HepG2 (cell line): Measurements from ENCODE around the gene VAC14. TPM values are rescaled to one million over a fixed set of nuclear protein-coding genes. Genes with fewer than 3 reads are reported as not detected.

Experiments used
- BORCS8-MEF2B ChIP-seq: sonication (generic); formaldehyde crosslinking; IDR thresholded peaks from 2 replicates; pipeline ENCODE4 v1.8.0; 2022; ENCODE audit warnings: mild to moderate bottlenecking, missing genetic modification reagents
- GZF1 ChIP-seq: sonication (generic); formaldehyde crosslinking; IDR thresholded peaks from 2 replicates; pipeline ENCODE4 v1.5.1; 2020; ENCODE audit warnings: mild to moderate bottlenecking, missing genetic modification reagents
- MED13 ChIP-seq: sonication (generic); formaldehyde crosslinking; IDR thresholded peaks from 2 replicates; pipeline ENCODE4 v1.5.0; 2020; ENCODE audit warnings: missing genetic modification reagents
- MYC ChIP-seq: sonication (generic); formaldehyde crosslinking; IDR thresholded peaks from 2 replicates; pipeline ENCODE4 v1.9.0; 2021; ENCODE audit warnings: missing genetic modification reagents, borderline replicate concordance
- MYNN ChIP-seq: sonication (generic); formaldehyde crosslinking; IDR thresholded peaks from 2 replicates; pipeline ENCODE4 v1.4.0; 2020; ENCODE audit warnings: mild to moderate bottlenecking, low read depth, missing genetic modification reagents
- NFIB ChIP-seq: sonication (generic); formaldehyde crosslinking; IDR thresholded peaks from 2 replicates; pipeline ENCODE4 v1.9.0; 2021; ENCODE audit warnings: missing genetic modification reagents, mild to moderate bottlenecking, borderline replicate concordance
- POLR2AphosphoS2 ChIP-seq: IDR thresholded peaks from 2 replicates; pipeline ENCODE4 v1.6.1; 2011; ENCODE audit warnings: low read depth, low read length, improper control_type of control experiment
- RBFOX2 ChIP-seq: fragments of 200-400 bp; formaldehyde crosslinking; IDR thresholded peaks from 2 replicates; pipeline ENCODE4 v1.6.1; 2017; ENCODE audit warnings: low read depth, mild to moderate bottlenecking, low read length
- SRSF9 ChIP-seq: fragments of 200-400 bp; formaldehyde crosslinking; IDR thresholded peaks from 2 replicates; pipeline ENCODE4 v1.6.1; 2018; ENCODE audit warnings: borderline replicate concordance, mild to moderate bottlenecking, low read depth, low read length; ENCODE audit not compliant: insufficient read depth, poor library complexity, severe bottlenecking
- SRY ChIP-seq: sonication (generic); formaldehyde crosslinking; IDR thresholded peaks from 2 replicates; pipeline ENCODE4 v1.8.0; 2022; ENCODE audit warnings: mild to moderate bottlenecking, missing genetic modification reagents
- THYN1 ChIP-seq: sonication (generic); formaldehyde crosslinking; IDR thresholded peaks from 2 replicates; pipeline ENCODE4 v1.8.1; 2023; ENCODE audit warnings: low read depth, mild to moderate bottlenecking, moderate library complexity, missing genetic modification reagents, borderline replicate concordance
- ZFAT ChIP-seq: sonication (generic); formaldehyde crosslinking; conservative IDR thresholded peaks from 2 replicates; pipeline ENCODE4 v1.8.1; 2023; ENCODE audit warnings: missing genetic modification reagents, inconsistent platforms
- ZNF30 ChIP-seq: sonication (generic); formaldehyde crosslinking; IDR thresholded peaks from 2 replicates; pipeline ENCODE4 v1.5.0; 2020; ENCODE audit warnings: mild to moderate bottlenecking, missing genetic modification reagents
- ZNF557 ChIP-seq: sonication (generic); formaldehyde crosslinking; IDR thresholded peaks from 2 replicates; pipeline ENCODE4 v1.4.0; 2020; ENCODE audit warnings: missing genetic modification reagents
- ZNF781 ChIP-seq: sonication (generic); formaldehyde crosslinking; IDR thresholded peaks from 2 replicates; pipeline ENCODE4 v1.5.1; 2020; ENCODE audit warnings: borderline replicate concordance, mild to moderate bottlenecking, missing genetic modification reagents; ENCODE audit errors: not compliant biosample characterization
- polyA plus RNA-seq, 8 experiments: library from polyadenylated mRNA; depleted of rRNA in 3 of 8; stranded (reverse) in 7 of 8; unstranded in 1 of 8; fragments of >200 nt; fragmentation: Illumina TruSeq in 4 of 8; extraction: Trizol in 4 of 8; gene quantifications; 2 replicates each; pipeline versions ENCODE4 v1.2.1 to v1.2.3, GENCODE V29; 2011 to 2016; ENCODE audit warnings: low read depth in 4 of 8, missing spikeins in 1 of 8, mixed read lengths in 1 of 8; ENCODE audit not compliant: insufficient read depth in 1 of 8
- total RNA-seq, 5 experiments: library from RNA; depleted of rRNA; stranded (reverse); fragments of >200 nt; fragmentation: Illumina TruSeq; extraction: Trizol; gene quantifications; 2 replicates each; pipeline ENCODE4 v1.2.3, GENCODE V29; 2016; ENCODE audit warnings: low read depth in 1 of 5
- TF ChIP-seq, protein P1 (sequence below): sonication (generic); formaldehyde crosslinking; IDR thresholded peaks from 2 replicates; pipeline ENCODE4 v1.4.0; 2020; ENCODE audit warnings: mild to moderate bottlenecking, missing genetic modification reagents
- TF ChIP-seq, protein P2 (sequence below): sonication (generic); formaldehyde crosslinking; IDR thresholded peaks from 2 replicates; pipeline ENCODE4 v1.4.0; 2020; ENCODE audit warnings: mild to moderate bottlenecking, missing genetic modification reagents
- TF ChIP-seq, protein P3 (sequence below): sonication (generic); formaldehyde crosslinking; IDR thresholded peaks from 2 replicates; pipeline ENCODE4 v1.4.0; 2020; ENCODE audit warnings: missing genetic modification reagents
- TF ChIP-seq, protein P4 (sequence below): IDR thresholded peaks from 2 replicates; pipeline ENCODE4 v1.6.1; 2016; ENCODE audit warnings: low read depth, control low read depth
- TF ChIP-seq, protein P5 (sequence below): sonication (generic); formaldehyde crosslinking; IDR thresholded peaks from 2 replicates; pipeline ENCODE4 v1.8.1; 2023; ENCODE audit warnings: missing genetic modification reagents, mild to moderate bottlenecking, borderline replicate concordance
- TF ChIP-seq, protein P6 (sequence below): sonication (generic); formaldehyde crosslinking; IDR thresholded peaks from 2 replicates; pipeline ENCODE4 v1.4.0; 2020; ENCODE audit warnings: mild to moderate bottlenecking, low read depth, missing genetic modification reagents

The VAC14 gene
- total and polyA plus RNA-seq, 2 of the 13 experiments (the other 11 are each of a cell fraction or from before 2014, with no cell fraction given) = 23.5 to 24.6 TPM

DNA sequence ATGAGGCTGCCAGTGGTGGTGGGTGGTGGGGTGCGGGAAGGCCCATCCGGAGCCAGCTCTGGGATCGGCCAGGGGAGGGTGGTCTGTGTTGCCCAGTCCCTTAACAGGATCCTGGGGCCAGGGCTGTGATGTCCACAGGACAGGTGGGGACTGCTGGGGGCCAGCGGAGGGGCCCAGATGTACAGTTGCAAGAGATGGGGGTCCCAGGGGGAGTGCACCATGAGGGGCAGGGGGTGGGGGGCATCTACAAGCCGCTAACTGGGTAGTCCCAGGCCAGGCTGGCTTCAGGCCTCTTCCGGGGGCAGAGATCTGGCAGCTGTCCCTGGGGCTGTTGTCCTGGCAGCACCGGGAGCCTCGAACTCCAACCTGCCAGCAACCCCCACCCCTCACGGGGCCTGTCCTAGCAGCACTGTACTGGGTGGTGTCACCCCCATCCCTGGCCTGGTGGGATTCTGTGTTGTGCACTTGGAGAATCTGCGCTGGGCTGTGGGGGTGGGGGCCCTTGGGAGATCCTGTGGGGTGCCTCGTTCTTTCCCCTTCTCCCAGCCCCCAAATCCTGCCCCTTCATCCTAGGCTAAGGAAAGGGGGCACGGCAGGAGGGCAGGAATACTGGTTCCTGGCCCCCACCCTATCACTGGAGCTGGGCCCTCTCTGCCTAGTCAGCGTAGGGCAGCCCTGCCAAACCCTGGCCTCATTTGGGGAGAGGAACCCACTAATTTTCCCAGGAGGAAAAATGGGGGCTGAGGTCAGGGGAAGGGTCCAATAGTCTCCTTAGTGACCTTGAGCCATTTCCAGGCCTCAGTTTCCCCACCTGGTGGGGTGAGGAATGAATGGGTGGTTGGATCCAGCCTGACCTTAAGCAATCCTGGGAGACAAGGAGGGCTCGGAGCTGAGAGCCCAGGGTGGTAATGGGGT, 116.6 kb downstream of the VAC14 start (continued):
- peak; percentile 63; the same call in 1 of the 2 replicates for TF ChIP-seq MED13 (CRISPR knock-in tag)
- TF ChIP-seq BORCS8-MEF2B (CRISPR knock-in tag) = peak; percentile 44; the same call in 1 of the 2 replicates
- no peak for TF ChIP-seq THYN1
- TF ChIP-seq ZNF557 (CRISPR knock-in tag) = 0 out of 2 replicates have a peak, but pooled peaks have one; percentile 3
- TF ChIP-seq, protein P1, sequence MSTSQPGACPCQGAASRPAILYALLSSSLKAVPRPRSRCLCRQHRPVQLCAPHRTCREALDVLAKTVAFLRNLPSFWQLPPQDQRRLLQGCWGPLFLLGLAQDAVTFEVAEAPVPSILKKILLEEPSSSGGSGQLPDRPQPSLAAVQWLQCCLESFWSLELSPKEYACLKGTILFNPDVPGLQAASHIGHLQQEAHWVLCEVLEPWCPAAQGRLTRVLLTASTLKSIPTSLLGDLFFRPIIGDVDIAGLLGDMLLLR (CRISPR knock-in tag) = peak; percentile 22; the same call in 1 of the 2 replicates
- 0 out of 2 replicates have a peak, but pooled peaks have one; percentile 11 for TF ChIP-seq GZF1
- TF ChIP-seq, protein P2, sequence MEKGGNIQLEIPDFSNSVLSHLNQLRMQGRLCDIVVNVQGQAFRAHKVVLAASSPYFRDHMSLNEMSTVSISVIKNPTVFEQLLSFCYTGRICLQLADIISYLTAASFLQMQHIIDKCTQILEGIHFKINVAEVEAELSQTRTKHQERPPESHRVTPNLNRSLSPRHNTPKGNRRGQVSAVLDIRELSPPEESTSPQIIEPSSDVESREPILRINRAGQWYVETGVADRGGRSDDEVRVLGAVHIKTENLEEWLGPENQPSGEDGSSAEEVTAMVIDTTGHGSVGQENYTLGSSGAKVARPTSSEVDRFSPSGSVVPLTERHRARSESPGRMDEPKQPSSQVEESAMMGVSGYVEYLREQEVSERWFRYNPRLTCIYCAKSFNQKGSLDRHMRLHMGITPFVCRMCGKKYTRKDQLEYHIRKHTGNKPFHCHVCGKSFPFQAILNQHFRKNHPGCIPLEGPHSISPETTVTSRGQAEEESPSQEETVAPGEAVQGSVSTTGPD = 0 out of 2 replicates have a peak, but pooled peaks have one; percentile 39
- TF ChIP-seq, protein P3, sequence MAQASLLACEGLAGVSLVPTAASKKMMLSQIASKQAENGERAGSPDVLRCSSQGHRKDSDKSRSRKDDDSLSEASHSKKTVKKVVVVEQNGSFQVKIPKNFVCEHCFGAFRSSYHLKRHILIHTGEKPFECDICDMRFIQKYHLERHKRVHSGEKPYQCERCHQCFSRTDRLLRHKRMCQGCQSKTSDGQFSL (CRISPR knock-in tag) = 0 out of 2 replicates have a peak, but pooled peaks have one; percentile 25
- no peak for TF ChIP-seq NFIB (CRISPR knock-in tag)
- no peak for TF ChIP-seq SRSF9
- peak; percentile 55; the same call in 1 of the 2 replicates for TF ChIP-seq SRY
- TF ChIP-seq POLR2AphosphoS2 = no peak
- peak; percentile 46; the same call in 1 of the 2 replicates for TF ChIP-seq RBFOX2
- no peak for TF ChIP-seq MYNN
- no peak for TF ChIP-seq ZNF30
- no peak for TF ChIP-seq ZFAT (CRISPR knock-in tag)
- TF ChIP-seq ZNF781 (CRISPR knock-in tag) = no peak
- TF ChIP-seq, protein P4, sequence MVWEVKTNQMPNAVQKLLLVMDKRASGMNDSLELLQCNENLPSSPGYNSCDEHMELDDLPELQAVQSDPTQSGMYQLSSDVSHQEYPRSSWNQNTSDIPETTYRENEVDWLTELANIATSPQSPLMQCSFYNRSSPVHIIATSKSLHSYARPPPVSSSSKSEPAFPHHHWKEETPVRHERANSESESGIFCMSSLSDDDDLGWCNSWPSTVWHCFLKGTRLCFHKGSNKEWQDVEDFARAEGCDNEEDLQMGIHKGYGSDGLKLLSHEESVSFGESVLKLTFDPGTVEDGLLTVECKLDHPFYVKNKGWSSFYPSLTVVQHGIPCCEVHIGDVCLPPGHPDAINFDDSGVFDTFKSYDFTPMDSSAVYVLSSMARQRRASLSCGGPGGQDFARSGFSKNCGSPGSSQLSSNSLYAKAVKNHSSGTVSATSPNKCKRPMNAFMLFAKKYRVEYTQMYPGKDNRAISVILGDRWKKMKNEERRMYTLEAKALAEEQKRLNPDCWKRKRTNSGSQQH (CRISPR knock-in tag) = peak; percentile 1; the same call in 1 of the 2 replicates
- TF ChIP-seq, protein P5, sequence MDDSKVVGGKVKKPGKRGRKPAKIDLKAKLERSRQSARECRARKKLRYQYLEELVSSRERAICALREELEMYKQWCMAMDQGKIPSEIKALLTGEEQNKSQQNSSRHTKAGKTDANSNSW (CRISPR knock-in tag) = no peak
- TF ChIP-seq MYC (CRISPR knock-in tag) = no peak
- TF ChIP-seq, protein P6, sequence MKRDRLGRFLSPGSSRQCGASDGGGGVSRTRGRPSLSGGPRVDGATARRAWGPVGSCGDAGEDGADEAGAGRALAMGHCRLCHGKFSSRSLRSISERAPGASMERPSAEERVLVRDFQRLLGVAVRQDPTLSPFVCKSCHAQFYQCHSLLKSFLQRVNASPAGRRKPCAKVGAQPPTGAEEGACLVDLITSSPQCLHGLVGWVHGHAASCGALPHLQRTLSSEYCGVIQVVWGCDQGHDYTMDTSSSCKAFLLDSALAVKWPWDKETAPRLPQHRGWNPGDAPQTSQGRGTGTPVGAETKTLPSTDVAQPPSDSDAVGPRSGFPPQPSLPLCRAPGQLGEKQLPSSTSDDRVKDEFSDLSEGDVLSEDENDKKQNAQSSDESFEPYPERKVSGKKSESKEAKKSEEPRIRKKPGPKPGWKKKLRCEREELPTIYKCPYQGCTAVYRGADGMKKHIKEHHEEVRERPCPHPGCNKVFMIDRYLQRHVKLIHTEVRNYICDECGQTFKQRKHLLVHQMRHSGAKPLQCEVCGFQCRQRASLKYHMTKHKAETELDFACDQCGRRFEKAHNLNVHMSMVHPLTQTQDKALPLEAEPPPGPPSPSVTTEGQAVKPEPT (CRISPR knock-in tag) = no peak
